NCI-H2081 treated with DMSO at 0.1 percent for 48 hours (cell line): Measurements from ENCODE around the gene CYFIP1.
"Not testable (repeated sequence)": the region's sequence is repeated elsewhere in the genome, so short reads cannot be mapped to it uniquely, and the experiment has no call there.

Experiments used
- DNase-seq: peaks from one replicate; lab custom pipeline; 2025; lab: John Stamatoyannopoulos, UW

The CYFIP1 gene

GRCh38 chr15:22980189-22981050 is at the start of gene CYFIP1:
TSS of gene CYFIP1 (minus strand) at chr15:22980368. CDS start at chr15:22947285, 33,083 bp downstream.
- no peak for DNase-seq

- no peak for DNase-seq
These were observed 46.0 kb upstream of the CYFIP1 start for GRCh38 chr15:23026218-23026617.

GRCh38 chr15:23022156-23022555 is 42.0 kb upstream of the CYFIP1 start:
- DNase-seq: no peak

GRCh38 chr15:23014394-23015000 is 34.3 kb upstream of the CYFIP1 start:
- DNase-seq: no peak

- no peak for DNase-seq
These were observed 33.5 kb upstream of the CYFIP1 start for GRCh38 chr15:23013681-23014080.

- DNase-seq: not testable (repeated sequence)
These were observed 32.4 kb upstream of the CYFIP1 start for GRCh38 chr15:23012616-23013015.

- no peak for DNase-seq
These were observed 23.6 kb upstream of the CYFIP1 start for GRCh38 chr15:23003736-23004135.

GRCh38 chr15:23002920-23003319 is 22.8 kb upstream of the CYFIP1 start:
- no peak for DNase-seq

GRCh38 chr15:22995795-22996194 is 15.6 kb upstream of the CYFIP1 start:
- no peak for DNase-seq

GRCh38 chr15:22992024-22992326 is 11.8 kb upstream of the CYFIP1 start:
- DNase-seq: no peak

GRCh38 chr15:22989576-22990477 is 9.7 kb upstream of the CYFIP1 start:
- DNase-seq: no peak

GRCh38 chr15:22988811-22989210 is 8.6 kb upstream of the CYFIP1 start:
- DNase-seq: no peak

- not testable (repeated sequence) for DNase-seq
These were observed 1.8 kb upstream of the CYFIP1 start for GRCh38 chr15:22981931-22982330.

GRCh38 chr15:22981051-22981840 is 1.1 kb upstream of the CYFIP1 start:
- no peak for DNase-seq

- DNase-seq: no peak
These were observed 655 bp downstream of the CYFIP1 start for GRCh38 chr15:22979238-22980188.

GRCh38 chr15:22978691-22979237 is 1.4 kb downstream of the CYFIP1 start:
- no peak for DNase-seq

- DNase-seq: no peak
These were observed 5.4 kb downstream of the CYFIP1 start for GRCh38 chr15:22974745-22975144.

GRCh38 chr15:22973987-22974386 is 6.2 kb downstream of the CYFIP1 start:
- DNase-seq: no peak

GRCh38 chr15:22973286-22973685 is 6.9 kb downstream of the CYFIP1 start:
- no peak for DNase-seq

GRCh38 chr15:22969489-22969888 is 10.7 kb downstream of the CYFIP1 start:
- no peak for DNase-seq
